NB4 (cell line): Measurements from ENCODE around the gene VRK2.
"Not testable (repeated sequence)": the region's sequence is repeated elsewhere in the genome, so short reads cannot be mapped to it uniquely, and the experiment has no call there.

ENCODE experiments used
- DNase-seq: peaks from one replicate; pipeline ENCODE4 v3.0.0; 2010; ENCODE audit warnings: low read depth
- H3K4me3 ChIP-seq: one replicate; pipeline ENCODE4 v1.5.1; 2011; ENCODE audit warnings: mild to moderate bottlenecking, low read depth, low read length, moderate library complexity
- MYC ChIP-seq: IDR thresholded peaks from 2 replicates; pipeline ENCODE4 v1.6.1; 2011; ENCODE audit warnings: low read depth, low read length
- POLR2A ChIP-seq: IDR thresholded peaks from 2 replicates; pipeline ENCODE4 v1.6.1; 2011; ENCODE audit warnings: mild to moderate bottlenecking; ENCODE audit not compliant: insufficient read length; ENCODE audit errors: extremely low read depth
- TF ChIP-seq, protein P1 (sequence below): IDR thresholded peaks from 2 replicates; pipeline ENCODE4 v1.6.1; 2011; ENCODE audit warnings: low read depth, low read length
- TF ChIP-seq, protein P2 (sequence below): IDR thresholded peaks from one replicate; pipeline ENCODE4 v1.5.1; 2012; ENCODE audit warnings: low read depth, low read length

VRK2 gene

DNA sequence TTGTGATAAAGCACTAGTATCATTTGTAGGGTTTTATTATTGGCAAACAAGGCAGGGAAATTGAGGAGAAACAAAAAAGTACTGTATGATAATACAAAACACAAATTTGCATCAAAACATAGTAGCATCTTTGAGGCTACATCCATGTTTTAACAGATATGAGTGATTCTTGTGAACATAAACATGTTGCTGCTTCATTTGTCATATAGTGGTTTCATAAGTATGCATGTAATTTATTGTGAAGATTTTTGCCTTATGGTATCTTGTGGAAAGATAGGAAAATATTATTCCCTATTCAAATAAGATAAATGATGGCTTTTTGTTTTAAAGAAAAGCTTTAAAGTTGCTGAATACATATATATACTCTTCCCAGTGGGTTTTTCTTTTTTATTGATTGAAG is 60.3 kb downstream of the VRK2 start:
- TF ChIP-seq MYC (no peak), POLR2A (no peak)
- TF ChIP-seq, protein P1, sequence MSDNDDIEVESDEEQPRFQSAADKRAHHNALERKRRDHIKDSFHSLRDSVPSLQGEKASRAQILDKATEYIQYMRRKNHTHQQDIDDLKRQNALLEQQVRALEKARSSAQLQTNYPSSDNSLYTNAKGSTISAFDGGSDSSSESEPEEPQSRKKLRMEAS = no peak
- TF ChIP-seq, protein P2, sequence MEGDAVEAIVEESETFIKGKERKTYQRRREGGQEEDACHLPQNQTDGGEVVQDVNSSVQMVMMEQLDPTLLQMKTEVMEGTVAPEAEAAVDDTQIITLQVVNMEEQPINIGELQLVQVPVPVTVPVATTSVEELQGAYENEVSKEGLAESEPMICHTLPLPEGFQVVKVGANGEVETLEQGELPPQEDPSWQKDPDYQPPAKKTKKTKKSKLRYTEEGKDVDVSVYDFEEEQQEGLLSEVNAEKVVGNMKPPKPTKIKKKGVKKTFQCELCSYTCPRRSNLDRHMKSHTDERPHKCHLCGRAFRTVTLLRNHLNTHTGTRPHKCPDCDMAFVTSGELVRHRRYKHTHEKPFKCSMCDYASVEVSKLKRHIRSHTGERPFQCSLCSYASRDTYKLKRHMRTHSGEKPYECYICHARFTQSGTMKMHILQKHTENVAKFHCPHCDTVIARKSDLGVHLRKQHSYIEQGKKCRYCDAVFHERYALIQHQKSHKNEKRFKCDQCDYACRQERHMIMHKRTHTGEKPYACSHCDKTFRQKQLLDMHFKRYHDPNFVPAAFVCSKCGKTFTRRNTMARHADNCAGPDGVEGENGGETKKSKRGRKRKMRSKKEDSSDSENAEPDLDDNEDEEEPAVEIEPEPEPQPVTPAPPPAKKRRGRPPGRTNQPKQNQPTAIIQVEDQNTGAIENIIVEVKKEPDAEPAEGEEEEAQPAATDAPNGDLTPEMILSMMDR = no peak
- no peak for DNase-seq
- no peak overlapping the region for H3K4me3 ChIP-seq

DNA sequence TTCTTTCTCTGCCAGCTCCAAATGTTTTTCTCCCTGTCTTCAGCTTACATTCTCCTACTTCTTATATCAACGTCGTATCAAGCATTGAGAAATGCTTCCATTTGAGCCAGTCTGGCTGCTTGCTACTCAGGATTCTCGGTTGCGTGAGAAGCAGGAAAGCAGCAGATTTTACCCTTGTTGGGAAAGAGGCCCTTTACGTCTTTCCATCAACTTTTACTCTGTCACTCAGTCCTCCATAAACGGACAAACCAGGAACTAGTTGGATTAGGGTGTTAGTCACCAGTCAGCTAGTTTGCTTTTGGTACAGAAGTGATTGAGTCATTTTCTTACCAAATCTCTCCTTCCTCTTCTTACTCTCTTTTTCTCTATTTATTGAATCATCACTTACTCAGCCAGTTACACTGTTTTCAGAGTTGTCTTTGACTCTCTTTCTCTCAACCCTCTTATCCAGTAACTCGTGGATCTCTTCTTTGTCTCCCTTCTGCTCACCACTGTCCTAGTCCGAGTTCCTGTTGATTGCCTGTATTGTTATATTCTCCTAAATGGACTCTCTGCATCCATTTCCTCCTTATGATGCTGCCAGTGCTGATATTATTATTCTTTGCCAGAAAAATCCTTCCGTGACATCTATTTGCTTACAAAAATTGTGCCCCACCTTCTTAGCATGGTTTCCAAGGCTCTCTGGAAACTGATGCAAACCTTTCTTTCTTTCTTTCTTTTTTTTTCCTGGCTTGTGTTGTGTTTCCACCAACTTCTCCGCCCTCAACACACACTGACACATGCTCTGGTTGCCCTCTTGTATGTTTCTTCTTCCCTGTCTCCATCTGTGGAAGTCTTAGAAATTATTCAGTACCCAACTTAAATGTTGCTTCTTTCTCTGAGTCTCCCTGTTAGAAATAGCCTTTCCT is 61.5 kb downstream of the VRK2 start:
- H3K4me3 ChIP-seq = peak overlapping the region; percentile 30
- TF ChIP-seq, protein P1 = no peak
- TF ChIP-seq POLR2A = no peak
- no peak for TF ChIP-seq MYC
- TF ChIP-seq, protein P2 = no peak
- peak; percentile 91 for DNase-seq

DNA sequence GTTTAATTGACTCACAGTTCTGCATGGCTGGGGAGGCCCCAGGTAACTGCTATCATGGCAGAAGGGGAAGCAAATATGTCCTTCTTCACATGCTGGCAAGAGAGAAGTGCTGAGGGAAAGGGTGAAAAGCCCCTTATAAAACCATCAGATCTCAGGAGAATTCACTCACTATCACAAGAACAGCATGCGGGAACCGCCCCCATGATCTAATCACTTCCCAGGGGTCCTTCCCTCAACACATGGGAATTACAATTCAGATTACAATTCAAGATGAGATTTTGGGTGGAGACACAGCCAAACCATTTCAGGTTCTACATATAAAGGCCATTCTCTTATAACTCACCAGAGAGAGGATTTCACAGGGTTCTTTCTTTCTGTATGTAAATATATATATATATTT is 62.9 kb downstream of the VRK2 start:
- no peak overlapping the region for H3K4me3 ChIP-seq
- TF ChIP-seq, protein P1 = no peak
- TF ChIP-seq POLR2A = no peak
- TF ChIP-seq, protein P2 = no peak
- TF ChIP-seq MYC = no peak
- no peak for DNase-seq

DNA sequence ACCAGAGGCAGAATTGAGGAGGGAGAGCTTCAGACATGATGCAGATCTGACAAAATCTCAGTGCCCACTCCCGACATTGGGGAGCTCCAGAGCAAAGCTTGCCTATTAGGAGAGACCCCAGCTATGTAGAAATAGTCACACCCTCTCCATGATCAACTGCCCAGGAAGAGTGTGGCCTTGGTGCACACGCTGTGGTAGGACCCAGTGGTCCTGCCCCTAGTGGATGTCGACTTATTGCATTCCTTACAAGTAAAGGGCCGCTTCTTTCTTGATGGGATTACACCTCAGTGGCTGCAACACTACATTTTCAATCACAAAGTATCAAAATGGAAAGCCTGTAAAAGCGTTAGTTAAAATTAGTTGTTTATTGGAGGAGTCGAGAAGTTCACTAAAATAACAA is 64.2 kb downstream of the VRK2 start:
- DNase-seq = peak; percentile 18
- no peak overlapping the region for H3K4me3 ChIP-seq
- TF ChIP-seq MYC = no peak
- TF ChIP-seq, protein P1 = no peak
- TF ChIP-seq, protein P2 = no peak
- no peak for TF ChIP-seq POLR2A

DNA sequence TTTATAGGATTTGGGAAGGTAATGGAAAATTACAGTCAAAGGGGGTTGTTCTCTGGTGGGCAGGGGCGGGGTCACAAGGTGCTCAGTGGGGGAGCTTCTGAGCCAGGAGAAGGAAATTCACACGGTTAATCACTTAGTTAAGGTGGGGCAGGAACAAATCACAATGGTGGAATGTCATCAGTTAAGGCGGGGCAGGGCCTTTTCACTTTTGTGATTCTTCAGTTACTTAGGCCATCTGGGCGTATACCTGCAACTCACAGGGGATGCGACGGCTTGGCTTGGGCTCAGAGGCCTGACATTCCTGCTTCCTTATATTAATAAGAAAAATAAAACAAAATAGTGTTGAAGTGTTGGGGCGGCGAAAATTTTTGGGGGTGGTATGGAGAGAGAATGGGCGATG is 67.0 kb downstream of the VRK2 start:
- not testable (repeated sequence) for DNase-seq, H3K4me3 ChIP-seq

DNA sequence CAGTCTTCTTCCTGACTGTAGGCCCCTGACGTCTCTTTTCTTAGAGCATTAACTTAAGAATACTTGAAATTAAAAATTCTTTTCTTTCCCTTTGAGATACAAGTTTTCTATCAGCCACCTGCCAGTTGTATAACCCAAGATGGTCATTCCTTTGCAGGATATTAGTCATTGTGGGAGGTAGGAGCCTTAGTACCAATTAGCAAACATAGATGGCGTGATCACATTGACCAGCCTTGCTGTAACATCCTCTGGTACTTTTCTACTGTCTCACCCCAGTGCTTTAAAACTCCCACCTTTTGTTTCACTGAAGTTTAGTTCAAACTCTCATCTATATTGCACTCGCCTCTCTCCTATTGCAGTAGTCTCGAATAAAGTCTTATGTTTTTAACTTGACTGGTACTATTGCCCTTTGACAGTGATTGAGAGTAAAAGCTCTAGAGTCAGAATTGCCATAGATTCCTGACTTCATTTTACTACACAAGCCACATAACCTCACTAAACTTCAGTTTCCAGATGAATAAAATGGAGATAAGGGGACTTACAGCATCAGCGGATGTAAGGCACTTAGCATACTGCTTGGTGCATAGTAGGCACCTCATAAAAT is 74.1 kb downstream of the VRK2 start:
- no peak overlapping the region for H3K4me3 ChIP-seq
- TF ChIP-seq, protein P2 = no peak
- TF ChIP-seq POLR2A = no peak
- TF ChIP-seq, protein P1 = no peak
- no peak for TF ChIP-seq MYC
- DNase-seq = no peak
